HG03064 (cell line): ENCODE data around the gene MRC2.
"Not testable (repeated sequence)": the region's sequence is repeated elsewhere in the genome, so short reads cannot be mapped to it uniquely, and the experiment has no call there.

Experiments
- ATAC-seq: cut with Tn5 transposase; IDR thresholded peaks from one replicate; pipeline ENCODE4 v1.9.1; 2021; ENCODE audit warnings: low read depth; ENCODE audit not compliant: unreplicated experiment

The MRC2 gene

DNA sequence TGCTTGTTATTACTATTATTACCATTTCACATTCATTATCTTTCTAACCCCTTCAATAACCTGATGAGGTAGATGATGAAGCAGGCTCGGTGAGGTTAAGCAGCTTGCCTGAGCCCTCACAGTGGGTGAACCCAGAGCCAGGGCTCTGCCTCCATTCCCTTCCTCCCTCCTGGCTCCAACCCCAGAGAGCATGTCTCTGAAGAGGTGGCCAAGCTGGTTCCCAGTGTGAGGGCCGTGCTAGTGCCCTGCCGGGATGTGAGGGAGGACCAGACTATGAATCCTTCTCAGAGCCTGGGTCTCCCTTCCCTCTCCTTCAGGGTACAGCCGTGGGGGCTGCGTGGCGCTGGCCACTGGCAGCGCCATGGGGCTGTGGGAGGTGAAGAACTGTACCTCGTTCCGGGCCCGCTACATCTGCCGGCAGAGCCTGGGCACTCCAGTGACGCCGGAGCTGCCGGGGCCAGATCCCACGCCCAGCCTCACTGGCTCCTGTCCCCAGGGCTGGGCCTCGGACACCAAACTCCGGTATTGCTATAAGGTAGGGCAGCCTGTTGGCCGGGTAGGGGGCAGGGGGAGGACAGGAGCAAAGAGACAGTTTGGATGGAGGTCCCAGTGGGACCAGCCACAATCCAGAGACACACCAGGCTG, 49.6 kb downstream of the MRC2 start:
- no peak for ATAC-seq

GRCh38 chr17:62678214-62678919, 50.9 kb downstream of the MRC2 start:
- no peak for ATAC-seq

- no peak for ATAC-seq
These were observed 52.5 kb downstream of the MRC2 start for GRCh38 chr17:62679866-62680377.

DNA sequence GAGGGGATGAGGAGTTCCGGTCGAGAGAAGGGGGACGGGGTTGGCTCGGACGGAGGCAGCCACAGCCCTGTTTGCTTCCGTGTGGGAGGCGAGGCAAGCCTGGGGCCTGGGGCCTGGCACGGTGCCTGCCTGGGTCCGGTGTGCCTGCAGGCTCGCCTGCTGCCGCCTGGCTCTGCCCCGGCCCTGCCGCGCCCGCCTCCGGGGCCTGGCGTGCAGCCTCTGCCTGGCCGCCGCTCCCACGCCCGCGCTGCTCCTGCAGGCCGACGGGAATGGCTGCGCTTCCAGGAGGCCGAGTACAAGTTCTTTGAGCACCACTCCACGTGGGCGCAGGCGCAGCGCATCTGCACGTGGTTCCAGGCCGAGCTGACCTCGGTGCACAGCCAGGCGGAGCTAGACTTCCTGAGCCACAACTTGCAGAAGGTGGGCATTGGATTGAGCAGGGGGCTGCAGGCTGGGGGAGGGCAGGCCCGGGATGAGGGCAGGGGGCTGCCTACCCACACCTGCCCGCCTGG, 53.1 kb downstream of the MRC2 start:
- no peak for ATAC-seq

GRCh38 chr17:62681061-62681938, 53.8 kb downstream of the MRC2 start:
- no peak for ATAC-seq

DNA sequence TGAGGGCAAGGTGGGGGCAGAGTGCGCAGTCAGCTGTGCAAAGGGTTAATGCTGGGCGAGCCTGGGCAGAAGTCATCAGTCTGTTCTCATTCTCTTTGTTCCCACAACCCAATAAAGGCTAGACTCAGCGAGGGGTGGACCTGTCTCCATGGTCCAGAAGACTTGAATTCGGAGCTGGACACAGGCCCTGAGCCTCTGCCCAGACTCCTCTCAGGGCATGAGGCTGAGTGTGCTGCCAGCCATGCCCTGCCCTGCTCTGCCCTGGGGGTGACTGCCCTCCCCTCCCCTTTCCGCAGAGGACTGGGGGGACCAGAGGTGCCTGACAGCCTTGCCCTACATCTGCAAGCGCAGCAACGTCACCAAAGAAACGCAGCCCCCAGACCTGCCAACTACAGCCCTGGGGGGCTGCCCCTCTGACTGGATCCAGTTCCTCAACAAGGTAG, 54.5 kb downstream of the MRC2 start:
- no peak for ATAC-seq

- no peak for ATAC-seq
These were observed 56.7 kb downstream of the MRC2 start for GRCh38 chr17:62684179-62684578.

GRCh38 chr17:62687997-62688396, 60.5 kb downstream of the MRC2 start:
- ATAC-seq = no peak

- no peak for ATAC-seq
These were observed 61.1 kb downstream of the MRC2 start for GRCh38 chr17:62688398-62689160.

GRCh38 chr17:62689441-62690167, 62.1 kb downstream of the MRC2 start:
- ATAC-seq = no peak

DNA sequence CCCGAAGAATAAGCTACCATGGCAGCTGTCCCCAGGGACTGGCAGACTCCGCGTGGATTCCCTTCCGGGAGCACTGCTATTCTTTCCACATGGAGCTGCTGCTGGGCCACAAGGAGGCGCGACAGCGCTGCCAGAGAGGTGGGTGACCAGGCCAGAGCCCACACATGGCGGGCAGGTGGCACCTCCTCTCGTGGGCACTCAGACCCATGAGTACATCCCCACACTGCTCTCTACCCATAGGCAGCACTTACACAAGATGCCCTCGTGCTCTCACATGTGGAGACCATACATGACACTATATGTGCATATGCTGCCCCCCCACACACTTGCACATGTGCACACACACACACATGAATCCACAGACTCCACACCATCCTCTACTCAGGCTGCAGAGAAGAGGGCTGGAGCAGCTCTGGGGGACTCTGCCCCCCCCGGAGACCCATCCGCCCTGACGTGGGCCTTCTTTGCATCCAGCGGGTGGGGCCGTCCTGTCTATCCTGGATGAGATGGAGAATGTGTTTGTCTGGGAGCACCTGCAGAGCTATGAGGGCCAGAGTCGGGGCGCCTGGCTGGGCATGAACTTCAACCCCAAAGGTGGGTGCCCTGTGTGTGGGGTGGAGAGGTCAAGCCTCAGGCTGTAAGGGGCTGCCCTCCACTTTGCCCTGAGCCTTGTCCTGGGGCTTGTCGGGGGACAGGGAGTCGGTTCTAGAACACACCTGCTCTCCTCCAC, 62.9 kb downstream of the MRC2 start:
- no peak for ATAC-seq

GRCh38 chr17:62691589-62691915, 64.1 kb downstream of the MRC2 start:
- ATAC-seq = not testable (repeated sequence)

DNA sequence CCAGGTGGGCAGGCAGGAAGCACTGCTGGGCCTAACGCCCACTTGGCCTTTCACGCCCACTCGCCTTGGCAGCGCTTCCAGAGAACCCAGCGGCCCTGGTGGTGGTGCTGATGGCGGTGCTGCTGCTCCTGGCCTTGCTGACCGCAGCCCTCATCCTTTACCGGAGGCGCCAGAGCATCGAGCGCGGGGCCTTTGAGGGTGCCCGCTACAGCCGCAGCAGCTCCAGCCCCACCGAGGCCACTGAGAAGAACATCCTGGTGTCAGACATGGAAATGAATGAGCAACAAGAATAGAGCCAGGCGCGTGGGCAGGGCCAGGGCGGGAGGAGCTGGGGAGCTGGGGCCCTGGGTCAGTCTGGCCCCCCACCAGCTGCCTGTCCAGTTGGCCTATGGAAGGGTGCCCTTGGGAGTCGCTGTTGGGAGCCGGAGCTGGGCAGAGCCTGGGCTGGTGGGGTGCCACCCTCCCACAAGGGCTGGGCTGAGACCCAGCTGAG, 64.7 kb downstream of the MRC2 start:
- no peak for ATAC-seq

GRCh38 chr17:62692721-62693431, 65.4 kb downstream of the MRC2 start:
- ATAC-seq = no peak

- no peak for ATAC-seq
These were observed 66.3 kb downstream of the MRC2 start for GRCh38 chr17:62693616-62694409.

DNA sequence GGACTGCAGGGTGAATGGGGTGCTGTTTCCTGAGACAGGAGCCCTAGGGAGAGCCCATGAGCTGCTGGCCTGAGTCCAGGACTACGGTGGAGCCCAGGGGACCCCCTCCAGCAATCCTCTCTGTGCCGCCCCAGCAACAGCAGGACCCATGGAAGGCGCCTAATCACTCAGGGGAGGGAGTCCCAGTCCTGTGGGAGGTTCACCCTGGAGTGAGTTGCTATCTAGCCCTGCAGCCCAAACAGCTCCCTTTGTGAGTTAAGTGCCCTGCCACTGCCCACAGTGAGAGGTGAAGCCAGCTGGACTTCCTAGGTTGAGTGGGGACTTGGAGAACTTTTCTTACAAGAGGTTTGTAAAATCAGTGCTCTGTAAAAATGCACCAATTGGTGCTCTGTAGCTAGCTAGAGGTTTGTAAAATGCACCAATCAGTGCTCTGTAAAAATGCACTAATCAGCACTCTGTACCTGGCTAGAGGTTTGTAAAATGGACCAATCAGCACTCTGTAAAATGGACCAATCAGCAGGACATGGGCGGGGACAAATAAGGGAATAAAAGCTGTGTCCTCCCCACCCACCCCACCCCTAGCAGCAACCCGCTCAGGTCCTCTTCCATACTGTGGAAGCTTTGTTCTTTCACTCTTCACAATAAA, 67.7 kb downstream of the MRC2 start:
- not testable (repeated sequence) for ATAC-seq

DNA sequence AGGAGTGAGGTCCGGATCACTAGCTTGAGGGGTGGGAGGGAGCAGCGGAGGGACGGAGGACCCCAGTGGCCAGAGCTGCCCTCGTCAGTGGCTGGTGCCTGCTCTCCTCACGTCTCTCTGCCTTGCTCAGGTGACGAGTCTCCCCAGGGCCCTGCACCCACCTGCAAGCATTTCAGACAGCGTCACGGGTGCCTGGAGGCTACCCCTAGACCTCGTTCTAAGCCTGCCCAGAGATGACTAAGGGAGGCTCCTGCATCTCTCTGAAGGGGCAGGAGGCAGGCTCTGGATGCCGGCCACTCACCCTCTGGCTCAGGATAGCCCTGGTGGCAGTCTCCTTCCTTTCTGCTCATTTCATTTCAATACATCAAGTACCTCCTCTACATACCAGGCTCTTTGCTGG, 68.8 kb downstream of the MRC2 start:
- no peak for ATAC-seq
